ENCODE results near the gene GPT2.

- no peak for TF ChIP-seq POLR2AphosphoS5 (IDR thresholded peaks at IDR 0.05; ENCODE audit: insufficient read depth in 1 of 2, low read depth in 1 of 2)
- TF ChIP-seq, protein P1, sequence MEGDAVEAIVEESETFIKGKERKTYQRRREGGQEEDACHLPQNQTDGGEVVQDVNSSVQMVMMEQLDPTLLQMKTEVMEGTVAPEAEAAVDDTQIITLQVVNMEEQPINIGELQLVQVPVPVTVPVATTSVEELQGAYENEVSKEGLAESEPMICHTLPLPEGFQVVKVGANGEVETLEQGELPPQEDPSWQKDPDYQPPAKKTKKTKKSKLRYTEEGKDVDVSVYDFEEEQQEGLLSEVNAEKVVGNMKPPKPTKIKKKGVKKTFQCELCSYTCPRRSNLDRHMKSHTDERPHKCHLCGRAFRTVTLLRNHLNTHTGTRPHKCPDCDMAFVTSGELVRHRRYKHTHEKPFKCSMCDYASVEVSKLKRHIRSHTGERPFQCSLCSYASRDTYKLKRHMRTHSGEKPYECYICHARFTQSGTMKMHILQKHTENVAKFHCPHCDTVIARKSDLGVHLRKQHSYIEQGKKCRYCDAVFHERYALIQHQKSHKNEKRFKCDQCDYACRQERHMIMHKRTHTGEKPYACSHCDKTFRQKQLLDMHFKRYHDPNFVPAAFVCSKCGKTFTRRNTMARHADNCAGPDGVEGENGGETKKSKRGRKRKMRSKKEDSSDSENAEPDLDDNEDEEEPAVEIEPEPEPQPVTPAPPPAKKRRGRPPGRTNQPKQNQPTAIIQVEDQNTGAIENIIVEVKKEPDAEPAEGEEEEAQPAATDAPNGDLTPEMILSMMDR (IDR thresholded peaks at IDR 0.05), result no peak
Measured at GRCh38 chr16:46836534-46837530, 47.3 kb upstream of the GPT2 start.

Measured in vagina (tissue), 2 donors.